GM21381 (cell line): ENCODE measurements around the gene PRRT1B.
A peak's percentile ranks its signal among the peaks of the same experiment; 100 is the strongest.

Source experiments
- ATAC-seq: cut with Tn5 transposase; IDR thresholded peaks from one replicate; pipeline ENCODE4 v1.9.1; 2021; ENCODE audit warnings: mild to moderate bottlenecking, moderate library complexity; ENCODE audit not compliant: unreplicated experiment

The PRRT1B gene

GRCh38 chr9:131578731-131579504 lies 33.6 kb downstream of the PRRT1B start:
- peak; percentile 67 for ATAC-seq

- ATAC-seq, result no peak
These were observed 34.5 kb downstream of the PRRT1B start for GRCh38 chr9:131579789-131580211.

- no peak for ATAC-seq
These were observed 35.0 kb downstream of the PRRT1B start for GRCh38 chr9:131580358-131580757.

- ATAC-seq, result no peak
These were observed 36.7 kb downstream of the PRRT1B start for GRCh38 chr9:131582056-131582455.

GRCh38 chr9:131582466-131583336 lies 37.4 kb downstream of the PRRT1B start:
- no peak for ATAC-seq

GRCh38 chr9:131583337-131583645 lies 38.0 kb downstream of the PRRT1B start:
- ATAC-seq, result no peak

GRCh38 chr9:131583836-131584555 lies 38.7 kb downstream of the PRRT1B start:
- no peak for ATAC-seq

- no peak for ATAC-seq
These were observed 39.5 kb downstream of the PRRT1B start for GRCh38 chr9:131584858-131585257.

- ATAC-seq, result no peak
These were observed 40.1 kb downstream of the PRRT1B start for GRCh38 chr9:131585375-131585774.

GRCh38 chr9:131587331-131587730 lies 42.0 kb downstream of the PRRT1B start:
- ATAC-seq, result no peak

GRCh38 chr9:131587906-131588305 lies 42.6 kb downstream of the PRRT1B start:
- ATAC-seq, result no peak

GRCh38 chr9:131588396-131588795 lies 43.1 kb downstream of the PRRT1B start:
- no peak for ATAC-seq

- ATAC-seq, result no peak
These were observed 43.9 kb downstream of the PRRT1B start for GRCh38 chr9:131589124-131589711.

- ATAC-seq, result no peak
These were observed 44.7 kb downstream of the PRRT1B start for GRCh38 chr9:131589993-131590392.

GRCh38 chr9:131590449-131590848 lies 45.1 kb downstream of the PRRT1B start:
- no peak for ATAC-seq

GRCh38 chr9:131590907-131591844 lies 45.9 kb downstream of the PRRT1B start:
- no peak for ATAC-seq

GRCh38 chr9:131591845-131592208 lies 46.5 kb downstream of the PRRT1B start:
- no peak for ATAC-seq

- ATAC-seq, result no peak
These were observed 47.9 kb downstream of the PRRT1B start for GRCh38 chr9:131593091-131593820.

- no peak for ATAC-seq
These were observed 48.8 kb downstream of the PRRT1B start for GRCh38 chr9:131593936-131594665.
